Esophagus squamous epithelium (tissue), 4 donors: ENCODE results near the gene FEM1B.

Source experiments
- POLR2A ChIP-seq, 4 donors: fragments of 450-650 bp; IDR thresholded peaks; one replicate each; pipeline ENCODE4 v1.6.1; 2017; ENCODE audit warnings: antibody characterized with exemption in 4 of 4, mild to moderate bottlenecking in 4 of 4, moderate library complexity in 3 of 4
- TF ChIP-seq, protein P1 (sequence below), 6 experiments: fragments of 450-650 bp in 4 of 6; fragments of 200-600 bp in 2 of 6; sonication (generic) in 2 of 6; IDR thresholded peaks; one replicate each; pipeline ENCODE4 v1.5.1; 2016 to 2019; ENCODE audit warnings: antibody characterized with exemption in 6 of 6, mild to moderate bottlenecking in 4 of 6, moderate library complexity in 4 of 6

DNA sequence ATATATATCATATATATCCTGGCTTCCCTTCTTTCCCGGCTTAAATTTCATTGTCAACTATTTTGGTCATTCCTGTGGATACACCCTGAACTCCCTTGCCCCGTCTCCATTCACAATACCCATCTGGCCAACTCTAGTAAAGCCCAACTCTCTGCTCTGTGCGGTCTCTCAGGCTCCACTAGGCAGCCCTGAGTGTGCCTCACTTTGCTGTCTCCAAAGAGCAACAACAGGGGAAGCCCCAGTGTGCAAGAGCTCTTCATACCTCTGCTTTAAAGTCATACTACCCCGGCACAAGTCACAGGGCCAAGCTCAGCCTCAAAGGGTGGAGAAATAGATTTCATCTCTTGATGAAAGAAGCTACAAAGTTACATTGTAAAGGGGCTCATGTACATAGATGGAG, 18.9 kb upstream of the FEM1B start:
- no peak for TF ChIP-seq POLR2A (IDR thresholded peaks at IDR 0.05)
- TF ChIP-seq, protein P1, sequence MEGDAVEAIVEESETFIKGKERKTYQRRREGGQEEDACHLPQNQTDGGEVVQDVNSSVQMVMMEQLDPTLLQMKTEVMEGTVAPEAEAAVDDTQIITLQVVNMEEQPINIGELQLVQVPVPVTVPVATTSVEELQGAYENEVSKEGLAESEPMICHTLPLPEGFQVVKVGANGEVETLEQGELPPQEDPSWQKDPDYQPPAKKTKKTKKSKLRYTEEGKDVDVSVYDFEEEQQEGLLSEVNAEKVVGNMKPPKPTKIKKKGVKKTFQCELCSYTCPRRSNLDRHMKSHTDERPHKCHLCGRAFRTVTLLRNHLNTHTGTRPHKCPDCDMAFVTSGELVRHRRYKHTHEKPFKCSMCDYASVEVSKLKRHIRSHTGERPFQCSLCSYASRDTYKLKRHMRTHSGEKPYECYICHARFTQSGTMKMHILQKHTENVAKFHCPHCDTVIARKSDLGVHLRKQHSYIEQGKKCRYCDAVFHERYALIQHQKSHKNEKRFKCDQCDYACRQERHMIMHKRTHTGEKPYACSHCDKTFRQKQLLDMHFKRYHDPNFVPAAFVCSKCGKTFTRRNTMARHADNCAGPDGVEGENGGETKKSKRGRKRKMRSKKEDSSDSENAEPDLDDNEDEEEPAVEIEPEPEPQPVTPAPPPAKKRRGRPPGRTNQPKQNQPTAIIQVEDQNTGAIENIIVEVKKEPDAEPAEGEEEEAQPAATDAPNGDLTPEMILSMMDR (IDR thresholded peaks at IDR 0.05): no peak
